Kidney (tissue), 14 donors: ENCODE measurements around the gene JARID2. TPM values are rescaled to one million over a fixed set of nuclear protein-coding genes. Genes with fewer than 3 reads are reported as not detected.

Experiments used
- DNase-seq, 5 donors: peaks; one replicate each; pipeline ENCODE4 v3.0.0-alpha.2; 2013 to 2020
- FAIRE-seq: peaks from 2 replicates; lab custom pipeline; 2012; peaks lifted over from hg19 to GRCh38; lab: Jason Lieb, UNC
- H3K27ac ChIP-seq, 2 donors: one replicate each; pipeline ENCODE4 v1.7.0; 2013; ENCODE audit warnings: low read depth in 2 of 2, low read length in 2 of 2, inconsistent platforms in 1 of 2
- H3K27me3 ChIP-seq: one replicate; pipeline ENCODE4 v1.7.1; 2013; ENCODE audit warnings: low read length, inconsistent platforms; ENCODE audit not compliant: control insufficient read depth, insufficient read depth
- H3K36me3 ChIP-seq, 3 donors: one replicate each; pipeline versions ENCODE4 v1.7.0 to v1.7.1; 2013; ENCODE audit warnings: low read length in 3 of 3, control low read depth in 1 of 3, inconsistent platforms in 1 of 3; ENCODE audit not compliant: insufficient read depth in 3 of 3, control insufficient read depth in 2 of 3
- H3K4me1 ChIP-seq, 3 donors: one replicate each; pipeline versions ENCODE4 v1.7.0 to v1.7.1; 2013; ENCODE audit warnings: low read length in 3 of 3, inconsistent platforms in 1 of 3, low read depth in 1 of 3; ENCODE audit not compliant: control insufficient read depth in 2 of 3, insufficient read depth in 2 of 3
- H3K4me3 ChIP-seq, 3 donors: one replicate each; pipeline versions ENCODE4 v1.7.0 to v1.8.1; 2013; ENCODE audit warnings: low read length in 3 of 3, control low read depth in 1 of 3, inconsistent platforms in 1 of 3
- H3K9ac ChIP-seq, 3 donors: one replicate each; pipeline versions ENCODE4 v1.7.0 to v1.7.1; 2013; ENCODE audit warnings: low read length in 3 of 3, control low read depth in 1 of 3, inconsistent platforms in 1 of 3
- H3K9me3 ChIP-seq, 3 donors: one replicate each; pipeline versions ENCODE4 v1.7.0 to v1.7.1; 2013; ENCODE audit warnings: low read length in 3 of 3, control low read depth in 1 of 3, inconsistent platforms in 1 of 3; ENCODE audit not compliant: control insufficient read depth in 2 of 3, insufficient read depth in 1 of 3
- CTCF ChIP-seq: IDR thresholded peaks from 3 replicates; pipeline ENCODE4 v1.5.1; 2012; ENCODE audit warnings: mild to moderate bottlenecking, moderate library complexity, borderline replicate concordance; ENCODE audit not compliant: insufficient read depth; ENCODE audit errors: extremely low read depth
- intact Hi-C: fragments of 100-400 bp; cut with DNase I; formaldehyde crosslinking; loops from one replicate; pipeline ENCODE4 v1.11.1; 2022
- polyA plus RNA-seq: library from polyadenylated mRNA; stranded (reverse); fragments of 350-450 nt; fragmentation: Illumina TruSeq; extraction: RNeasy Lipid Tissue Mini Kit (QIAGEN cat#74804); gene quantifications from one replicate; pipeline ENCODE4 v1.2.3, GENCODE V29; 2014; ENCODE audit warnings: low read depth, low replicate concordance; ENCODE audit not compliant: insufficient read depth
- total RNA-seq: library from RNA; stranded (reverse); fragmentation: NEBNext Ultra II Directional; extraction: Animal tissue kit (Norgen Biotek cat#: 25700); gene quantifications from one replicate; pipeline ENCODE4 v1.2.1, GENCODE V29; 2021
- donor health status: control.
- donor health status: control.
- donor health status: control.
- donor health status: control.
- donor health status: control.
- donor health status: DM: yes; HTN: yes; CAD: no.
- donor health status: Normal renal cell carcinoma (clear cell type).

JARID2 gene
- total and polyA plus RNA-seq, 2 donors from 2014 or later: 1.8 to 12.3 TPM

GRCh38 chr6:15252195-15252594, 6.3 kb downstream of the JARID2 start:
- H3K36me3 ChIP-seq: no peaks in the 10 kb centered on the region
- H3K4me3 ChIP-seq: no peak overlapping the region
- H3K27ac ChIP-seq: no peak overlapping the region
- peaks cover 4 to 14% (median 14%) of the 10 kb centered on the region in 3 donors for H3K4me1 ChIP-seq
- no peak for TF ChIP-seq CTCF
- no peak overlapping the region for H3K9ac ChIP-seq
- no peaks in the 10 kb centered on the region for H3K9me3 ChIP-seq
- FAIRE-seq (no peak), DNase-seq (no peak)
- intact Hi-C loops: no loop called here
- H3K27me3 ChIP-seq: no peaks in the 10 kb centered on the region

GRCh38 chr6:15253203-15254022, 7.5 kb downstream of the JARID2 start:
- peaks cover 4 to 21% (median 14%) of the 10 kb centered on the region in 3 donors for H3K4me1 ChIP-seq

GRCh38 chr6:15254070-15254975, 8.5 kb downstream of the JARID2 start:
- no peak for FAIRE-seq

More at GRCh38 chr6:15253203-15254022, 7.5 kb downstream of the JARID2 start:
- intact Hi-C loops: no loop called here
- no peak overlapping the region for H3K27ac ChIP-seq
- FAIRE-seq: no peak
- TF ChIP-seq CTCF: no peak
- peak in 1 of 5 donors; percentile 51 for DNase-seq
- no peaks in the 10 kb centered on the region for H3K27me3 ChIP-seq
- no peaks in the 10 kb centered on the region for H3K36me3 ChIP-seq
- H3K9me3 ChIP-seq: no peaks in the 10 kb centered on the region
- no peak overlapping the region for H3K4me3 ChIP-seq
- no peak overlapping the region for H3K9ac ChIP-seq

More at GRCh38 chr6:15254070-15254975, 8.5 kb downstream of the JARID2 start:
- H3K9ac ChIP-seq: no peak overlapping the region
- no peak for TF ChIP-seq CTCF
- H3K4me3 ChIP-seq: no peak overlapping the region
- DNase-seq: peak in 3 of 5 donors; percentile 38 to 71 (median 60)
- H3K9me3 ChIP-seq: no peaks in the 10 kb centered on the region
- H3K4me1 ChIP-seq: peaks cover 4 to 25% (median 9%) of the 10 kb centered on the region in 3 donors
- intact Hi-C loops: no loop called here
- H3K36me3 ChIP-seq: no peaks in the 10 kb centered on the region
- H3K27me3 ChIP-seq: no peaks in the 10 kb centered on the region
- no peak overlapping the region for H3K27ac ChIP-seq
